Ovary (tissue), 3 donors: Measurements from ENCODE around the gene UGP2.
"Not testable (repeated sequence)": the region's sequence is repeated elsewhere in the genome, so short reads cannot be mapped to it uniquely, and the experiment has no call there.

Experiments
- EP300 ChIP-seq: sonication (generic); formaldehyde crosslinking; IDR thresholded peaks from one replicate; pipeline ENCODE4 v1.6.1; 2017; ENCODE audit warnings: antibody characterized with exemption
- TF ChIP-seq, protein P1 (sequence below), 3 donors: fragments of 450-650 bp in 2 of 3; fragments of 200-600 bp in 1 of 3; IDR thresholded peaks; one replicate each; pipeline versions ENCODE4 v1.5.1 to v1.8.0; 2016 to 2022; ENCODE audit warnings: antibody characterized with exemption in 3 of 3, mild to moderate bottlenecking in 1 of 3
- donor health status: DM: no; HTN: no; CAD: no.

DNA sequence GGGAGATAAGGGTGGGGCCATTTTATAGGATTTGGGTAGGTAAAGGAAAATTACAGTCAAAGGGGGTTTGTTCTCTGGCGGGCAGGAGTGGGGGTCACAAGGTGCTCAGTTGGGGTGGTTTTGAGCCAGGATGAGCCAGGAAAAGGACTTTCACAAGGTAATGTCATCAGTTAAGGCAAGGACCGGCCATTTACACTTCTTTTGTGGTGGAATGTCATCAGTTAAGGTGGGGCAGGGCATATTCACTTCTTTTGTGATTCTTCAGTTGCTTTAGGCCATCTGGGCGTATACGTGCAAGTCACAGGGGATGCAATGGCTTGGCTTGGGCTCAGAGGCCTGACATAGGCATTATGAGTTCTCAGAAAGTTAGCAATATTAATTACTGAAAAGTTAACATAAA lies 5.9 kb downstream of the UGP2 start:
- TF ChIP-seq, protein P1, sequence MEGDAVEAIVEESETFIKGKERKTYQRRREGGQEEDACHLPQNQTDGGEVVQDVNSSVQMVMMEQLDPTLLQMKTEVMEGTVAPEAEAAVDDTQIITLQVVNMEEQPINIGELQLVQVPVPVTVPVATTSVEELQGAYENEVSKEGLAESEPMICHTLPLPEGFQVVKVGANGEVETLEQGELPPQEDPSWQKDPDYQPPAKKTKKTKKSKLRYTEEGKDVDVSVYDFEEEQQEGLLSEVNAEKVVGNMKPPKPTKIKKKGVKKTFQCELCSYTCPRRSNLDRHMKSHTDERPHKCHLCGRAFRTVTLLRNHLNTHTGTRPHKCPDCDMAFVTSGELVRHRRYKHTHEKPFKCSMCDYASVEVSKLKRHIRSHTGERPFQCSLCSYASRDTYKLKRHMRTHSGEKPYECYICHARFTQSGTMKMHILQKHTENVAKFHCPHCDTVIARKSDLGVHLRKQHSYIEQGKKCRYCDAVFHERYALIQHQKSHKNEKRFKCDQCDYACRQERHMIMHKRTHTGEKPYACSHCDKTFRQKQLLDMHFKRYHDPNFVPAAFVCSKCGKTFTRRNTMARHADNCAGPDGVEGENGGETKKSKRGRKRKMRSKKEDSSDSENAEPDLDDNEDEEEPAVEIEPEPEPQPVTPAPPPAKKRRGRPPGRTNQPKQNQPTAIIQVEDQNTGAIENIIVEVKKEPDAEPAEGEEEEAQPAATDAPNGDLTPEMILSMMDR (IDR thresholded peaks at IDR 0.05) = not testable (repeated sequence)
- TF ChIP-seq EP300 = not testable (repeated sequence)
